ENCODE results near the gene PDSS2. TPM values are rescaled to one million over a fixed set of nuclear protein-coding genes. Genes with fewer than 3 reads are reported as not detected.

The PDSS2 gene
- total RNA-seq, 2 experiments from 2014 or later = 11.5 to 11.8 TPM

- POLR2A ChIA-PET = no interaction called here
- Mint-ChIP-seq H3K4me3 (no peak overlapping the region), H3K27me3 (no peaks in the 10 kb centered on the region), H3K27ac (no peak overlapping the region), H3K36me3 (ENCODE audit: low read depth) (no peaks in the 10 kb centered on the region), H3K4me1 (no peaks in the 10 kb centered on the region), H3K9me3 (no peaks in the 10 kb centered on the region)
- CTCF ChIA-PET = no interaction called here
- no peak for DNase-seq
Measured at GRCh38 chr6:107275330-107275865, 184.0 kb downstream of the PDSS2 start.

- H3K27ac Mint-ChIP-seq = no peak overlapping the region
- H3K4me3 Mint-ChIP-seq = no peak overlapping the region
- no peaks in the 10 kb centered on the region for H3K27me3 Mint-ChIP-seq
- CTCF ChIA-PET = no interaction called here
- no peaks in the 10 kb centered on the region for H3K4me1 Mint-ChIP-seq
- POLR2A ChIA-PET = interaction anchor here (1.3 kb wide), 1 partner anchor 186 kb away, joined by 4 read pairs; no protein-coding TSS in a partner anchor
- H3K36me3 Mint-ChIP-seq (ENCODE audit: low read depth) = no peaks in the 10 kb centered on the region
- H3K9me3 Mint-ChIP-seq = no peaks in the 10 kb centered on the region
- no peak for DNase-seq
Measured at GRCh38 chr6:107274288-107274687, 185.1 kb downstream of the PDSS2 start.

- Mint-ChIP-seq H3K27ac (no peak overlapping the region), H3K9me3 (no peaks in the 10 kb centered on the region), H3K4me3 (no peak overlapping the region), H3K36me3 (ENCODE audit: low read depth) (no peaks in the 10 kb centered on the region), H3K4me1 (no peaks in the 10 kb centered on the region), H3K27me3 (no peaks in the 10 kb centered on the region)
- ChIA-PET POLR2A (no interaction called here), CTCF (no interaction called here)
- DNase-seq = no peak
Measured at GRCh38 chr6:107272246-107272645, 187.1 kb downstream of the PDSS2 start.

- CTCF ChIA-PET = no interaction called here
- no peaks in the 10 kb centered on the region for H3K9me3 Mint-ChIP-seq
Measured at GRCh38 chr6:107271208-107271790, 188.1 kb downstream of the PDSS2 start.

GRCh38 chr6:107267634-107268033 is 191.7 kb downstream of the PDSS2 start:
- no peaks in the 10 kb centered on the region for H3K27me3 Mint-ChIP-seq
- H3K9me3 Mint-ChIP-seq = no peaks in the 10 kb centered on the region
- DNase-seq = no peak
- no peaks in the 10 kb centered on the region for H3K36me3 Mint-ChIP-seq (ENCODE audit: low read depth)
- ChIA-PET CTCF (interaction anchor here (0.7 kb wide), 1 partner anchor 18 kb away, joined by 3 read pairs; no protein-coding TSS in a partner anchor), POLR2A (no interaction called here)
- H3K4me3 Mint-ChIP-seq = no peak overlapping the region
- H3K4me1 Mint-ChIP-seq = no peaks in the 10 kb centered on the region
- H3K27ac Mint-ChIP-seq = no peak overlapping the region

More at GRCh38 chr6:107271208-107271790, 188.1 kb downstream of the PDSS2 start:
- H3K27ac Mint-ChIP-seq = no peak overlapping the region
- no peaks in the 10 kb centered on the region for H3K36me3 Mint-ChIP-seq (ENCODE audit: low read depth)
- no peaks in the 10 kb centered on the region for H3K27me3 Mint-ChIP-seq
- no peak for DNase-seq
- no peak overlapping the region for H3K4me3 Mint-ChIP-seq
- no peaks in the 10 kb centered on the region for H3K4me1 Mint-ChIP-seq
- POLR2A ChIA-PET = no interaction called here

- H3K27ac Mint-ChIP-seq = no peak overlapping the region
- no peaks in the 10 kb centered on the region for H3K9me3 Mint-ChIP-seq
- no peaks in the 10 kb centered on the region for H3K4me1 Mint-ChIP-seq
- H3K4me3 Mint-ChIP-seq = no peak overlapping the region
- no peak for DNase-seq
- H3K27me3 Mint-ChIP-seq = no peaks in the 10 kb centered on the region
- ChIA-PET CTCF (interaction anchor here (0.6 to 0.7 kb wide), 2 partner anchors 17 to 51 kb away, joined by 3 read pairs; no protein-coding TSS in a partner anchor), POLR2A (no interaction called here)
- no peaks in the 10 kb centered on the region for H3K36me3 Mint-ChIP-seq (ENCODE audit: low read depth)
Measured at GRCh38 chr6:107267006-107267405, 192.4 kb downstream of the PDSS2 start.

GRCh38 chr6:107266563-107266962 is 192.8 kb downstream of the PDSS2 start:
- POLR2A ChIA-PET = no interaction called here

GRCh38 chr6:107264357-107264840 is 195.0 kb downstream of the PDSS2 start:
- ChIA-PET CTCF (no interaction called here), POLR2A (no interaction called here)
- no peak overlapping the region for H3K27ac Mint-ChIP-seq
- H3K27me3 Mint-ChIP-seq = no peaks in the 10 kb centered on the region
- DNase-seq = no peak
- H3K4me3 Mint-ChIP-seq = no peak overlapping the region
- H3K4me1 Mint-ChIP-seq = no peaks in the 10 kb centered on the region
- H3K9me3 Mint-ChIP-seq = no peaks in the 10 kb centered on the region
- H3K36me3 Mint-ChIP-seq (ENCODE audit: low read depth) = no peaks in the 10 kb centered on the region

More at GRCh38 chr6:107266563-107266962, 192.8 kb downstream of the PDSS2 start:
- Mint-ChIP-seq H3K36me3 (ENCODE audit: low read depth) (no peaks in the 10 kb centered on the region), H3K4me3 (no peak overlapping the region), H3K27ac (no peak overlapping the region), H3K9me3 (no peaks in the 10 kb centered on the region), H3K4me1 (no peaks in the 10 kb centered on the region), H3K27me3 (no peaks in the 10 kb centered on the region)
- no peak for DNase-seq
- CTCF ChIA-PET = interaction anchor here (0.6 kb wide), 1 partner anchor 52 kb away, joined by 3 read pairs; no protein-coding TSS in a partner anchor

- H3K9me3 Mint-ChIP-seq = no peaks in the 10 kb centered on the region
- CTCF ChIA-PET = no interaction called here
- no peaks in the 10 kb centered on the region for H3K36me3 Mint-ChIP-seq (ENCODE audit: low read depth)
- no peak for DNase-seq
- no peaks in the 10 kb centered on the region for H3K27me3 Mint-ChIP-seq
- POLR2A ChIA-PET = no interaction called here
- no peak overlapping the region for H3K27ac Mint-ChIP-seq
- H3K4me1 Mint-ChIP-seq = no peaks in the 10 kb centered on the region
- H3K4me3 Mint-ChIP-seq = no peak overlapping the region
Measured at GRCh38 chr6:107259951-107260350, 199.4 kb downstream of the PDSS2 start.

GRCh38 chr6:107248147-107248546 is 211.2 kb downstream of the PDSS2 start:
- Mint-ChIP-seq H3K27ac (no peak overlapping the region), H3K9me3 (no peaks in the 10 kb centered on the region), H3K36me3 (ENCODE audit: low read depth) (no peaks in the 10 kb centered on the region), H3K4me3 (no peak overlapping the region), H3K27me3 (no peaks in the 10 kb centered on the region), H3K4me1 (no peaks in the 10 kb centered on the region)
- ChIA-PET POLR2A (no interaction called here), CTCF (interaction anchor here (0.7 kb wide), 1 partner anchor 221 kb away, joined by 4 read pairs; no protein-coding TSS in a partner anchor)
- no peak for DNase-seq

GRCh38 chr6:107246972-107247615 is 212.3 kb downstream of the PDSS2 start:
- POLR2A ChIA-PET = no interaction called here
- no peaks in the 10 kb centered on the region for H3K4me1 Mint-ChIP-seq
- CTCF ChIA-PET = no interaction called here

GRCh38 chr6:107246249-107246971 is 213.0 kb downstream of the PDSS2 start:
- no peak for DNase-seq
- Mint-ChIP-seq H3K27me3 (no peaks in the 10 kb centered on the region), H3K36me3 (ENCODE audit: low read depth) (no peaks in the 10 kb centered on the region), H3K27ac (no peak overlapping the region), H3K9me3 (no peaks in the 10 kb centered on the region), H3K4me1 (no peaks in the 10 kb centered on the region), H3K4me3 (no peak overlapping the region)
- ChIA-PET POLR2A (no interaction called here), CTCF (no interaction called here)

More at GRCh38 chr6:107246972-107247615, 212.3 kb downstream of the PDSS2 start:
- H3K9me3 Mint-ChIP-seq = no peaks in the 10 kb centered on the region
- DNase-seq = no peak
- no peak overlapping the region for H3K27ac Mint-ChIP-seq
- no peak overlapping the region for H3K4me3 Mint-ChIP-seq
- H3K36me3 Mint-ChIP-seq (ENCODE audit: low read depth) = no peaks in the 10 kb centered on the region
- no peaks in the 10 kb centered on the region for H3K27me3 Mint-ChIP-seq

GRCh38 chr6:107244742-107245480 is 214.5 kb downstream of the PDSS2 start:
- no peak overlapping the region for H3K4me3 Mint-ChIP-seq
- no peaks in the 10 kb centered on the region for H3K27me3 Mint-ChIP-seq
- peaks cover 2% of the 10 kb centered on the region for H3K36me3 Mint-ChIP-seq (ENCODE audit: low read depth)
- POLR2A ChIA-PET = no interaction called here
- no peak for DNase-seq
- H3K4me1 Mint-ChIP-seq = no peaks in the 10 kb centered on the region
- H3K9me3 Mint-ChIP-seq = no peaks in the 10 kb centered on the region
- CTCF ChIA-PET = no interaction called here
- no peak overlapping the region for H3K27ac Mint-ChIP-seq

Data from activated CD4-positive, alpha-beta memory T cell treated with anti-CD3 and anti-CD28 coated beads, Interleukin-2, amount 10 ng/mL, durations not matched to agents 7 days and 5 days (primary cell).